Measurements from ENCODE around the gene HSD17B3. TPM values are rescaled to one million over a fixed set of nuclear protein-coding genes. Genes with fewer than 3 reads are reported as not detected.

The HSD17B3 gene
- total and polyA plus RNA-seq, 11 donors: 0.33 to 2.6 (median 1.0) TPM; not detected in 1

DNA sequence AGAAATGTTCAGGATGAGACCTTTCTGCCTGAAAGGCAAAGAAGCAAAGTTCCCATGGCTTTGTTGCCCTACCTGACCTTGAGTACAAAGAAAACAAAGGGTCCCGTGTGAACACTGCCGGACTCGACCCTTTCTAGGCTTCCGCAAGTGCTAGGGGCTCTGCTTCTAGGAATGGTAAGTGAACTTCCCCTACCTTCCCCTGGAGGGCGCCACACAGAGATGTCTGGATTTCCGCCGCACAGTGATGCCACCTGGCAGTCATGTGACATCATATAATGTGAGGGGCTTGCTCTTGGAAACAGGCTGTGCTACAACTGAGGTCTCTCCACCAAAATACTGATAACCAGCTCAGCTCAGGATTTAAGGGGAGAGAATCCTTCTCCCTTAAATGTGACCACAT is 56.6 kb downstream of the HSD17B3 start:
- 83 to 89% (median 86%) methylated on average over 7 of the region's 7 CpGs for WGBS, 4 donors
- peaks cover 0 to 3% (median 0%) of the 10 kb centered on the region in 9 donors for H3K27me3 ChIP-seq
- H3K4me1 ChIP-seq: no peaks in the 10 kb centered on the region
- H3K27ac ChIP-seq: no peak overlapping the region
- intact Hi-C loops (cut with DNase I): no loop called here
- no peaks in the 10 kb centered on the region for H3K36me3 ChIP-seq
- no peak for ATAC-seq
- H3K9me3 ChIP-seq: no peaks in the 10 kb centered on the region
- no peak for DNase-seq
- H3K4me3 ChIP-seq: no peak overlapping the region
- TF ChIP-seq POLR2A (IDR thresholded peaks at IDR 0.05): no peak
- TF ChIP-seq, protein P1, sequence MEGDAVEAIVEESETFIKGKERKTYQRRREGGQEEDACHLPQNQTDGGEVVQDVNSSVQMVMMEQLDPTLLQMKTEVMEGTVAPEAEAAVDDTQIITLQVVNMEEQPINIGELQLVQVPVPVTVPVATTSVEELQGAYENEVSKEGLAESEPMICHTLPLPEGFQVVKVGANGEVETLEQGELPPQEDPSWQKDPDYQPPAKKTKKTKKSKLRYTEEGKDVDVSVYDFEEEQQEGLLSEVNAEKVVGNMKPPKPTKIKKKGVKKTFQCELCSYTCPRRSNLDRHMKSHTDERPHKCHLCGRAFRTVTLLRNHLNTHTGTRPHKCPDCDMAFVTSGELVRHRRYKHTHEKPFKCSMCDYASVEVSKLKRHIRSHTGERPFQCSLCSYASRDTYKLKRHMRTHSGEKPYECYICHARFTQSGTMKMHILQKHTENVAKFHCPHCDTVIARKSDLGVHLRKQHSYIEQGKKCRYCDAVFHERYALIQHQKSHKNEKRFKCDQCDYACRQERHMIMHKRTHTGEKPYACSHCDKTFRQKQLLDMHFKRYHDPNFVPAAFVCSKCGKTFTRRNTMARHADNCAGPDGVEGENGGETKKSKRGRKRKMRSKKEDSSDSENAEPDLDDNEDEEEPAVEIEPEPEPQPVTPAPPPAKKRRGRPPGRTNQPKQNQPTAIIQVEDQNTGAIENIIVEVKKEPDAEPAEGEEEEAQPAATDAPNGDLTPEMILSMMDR (IDR thresholded peaks at IDR 0.05): peak in 1 of 12 donors; percentile 6

DNA sequence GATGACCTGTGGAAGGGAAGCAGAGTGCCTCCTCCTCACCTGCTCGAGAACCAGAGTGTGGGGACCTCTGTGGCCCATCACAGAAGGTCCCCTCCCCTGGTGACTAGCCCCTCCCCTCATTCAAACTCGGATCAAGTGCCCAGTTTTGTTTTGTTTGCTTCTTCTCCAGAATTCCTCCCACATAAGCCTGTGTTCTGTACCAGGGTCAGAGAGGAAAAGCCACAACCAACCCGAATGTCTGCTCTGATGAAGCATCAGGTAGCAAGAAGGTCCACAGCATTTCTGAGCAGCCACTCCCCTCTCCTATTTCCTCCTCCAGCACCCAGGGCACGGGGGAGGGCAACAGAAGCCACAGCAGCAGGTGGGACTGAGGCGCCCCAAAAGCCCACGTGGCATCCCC is 58.2 kb downstream of the HSD17B3 start:
- WGBS, 4 donors: 69 to 74% (median 74%) methylated on average over 6 of the region's 6 CpGs
- no peak for DNase-seq
- intact Hi-C loops (cut with DNase I): no loop called here
- Histone ChIP-seq H3K4me1 (no peaks in the 10 kb centered on the region), H3K36me3 (no peaks in the 10 kb centered on the region), H3K9me3 (no peaks in the 10 kb centered on the region), H3K27ac (no peak overlapping the region), H3K4me3 (no peak overlapping the region), H3K27me3 (peaks cover 0 to 3% (median 0%) of the 10 kb centered on the region in 9 donors)
- ATAC-seq: no peak
- TF ChIP-seq POLR2A (IDR thresholded peaks at IDR 0.05): no peak
- TF ChIP-seq, protein P1 (IDR thresholded peaks at IDR 0.05): no peak

DNA sequence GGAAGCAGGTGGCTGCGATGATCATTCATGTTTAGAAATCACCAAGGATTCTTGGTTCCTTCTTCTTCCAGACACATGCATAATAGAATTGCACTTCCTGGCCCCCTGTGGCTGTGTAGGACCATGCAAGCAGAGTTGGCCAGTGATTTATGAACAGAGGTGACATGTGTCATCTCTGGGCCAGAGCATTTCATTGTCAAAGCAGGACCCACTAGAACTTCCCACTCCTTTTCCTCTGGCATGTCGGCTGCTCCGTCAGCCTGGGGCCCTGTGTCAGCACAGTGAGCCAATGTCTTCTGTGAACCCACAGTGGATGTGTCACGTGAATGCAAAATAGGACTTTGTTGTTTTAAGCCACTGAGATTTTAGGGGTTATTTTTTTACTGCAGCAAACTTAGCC is 59.2 kb downstream of the HSD17B3 start:
- peaks cover 0 to 3% (median 0%) of the 10 kb centered on the region in 9 donors for H3K27me3 ChIP-seq
- 63 to 67% (median 64%) methylated on average over 4 of the region's 4 CpGs for WGBS, 4 donors
- no peak overlapping the region for H3K4me3 ChIP-seq
- no peaks in the 10 kb centered on the region for H3K4me1 ChIP-seq
- no peaks in the 10 kb centered on the region for H3K36me3 ChIP-seq
- intact Hi-C loops (cut with DNase I): no loop called here
- H3K9me3 ChIP-seq: no peaks in the 10 kb centered on the region
- DNase-seq (no peak), ATAC-seq (no peak)
- H3K27ac ChIP-seq: no peak overlapping the region
- TF ChIP-seq, protein P1 (IDR thresholded peaks at IDR 0.05): no peak
- no peak for TF ChIP-seq POLR2A (IDR thresholded peaks at IDR 0.05)

GRCh38 chr9:96241391-96241809 is 60.6 kb downstream of the HSD17B3 start:
- Histone ChIP-seq H3K27me3 (peaks cover 0 to 3% (median 0%) of the 10 kb centered on the region in 9 donors), H3K4me1 (peaks cover 0 to 11% (median 0%) of the 10 kb centered on the region in 12 donors), H3K4me3 (no peak overlapping the region), H3K9me3 (no peaks in the 10 kb centered on the region), H3K27ac (no peak overlapping the region), H3K36me3 (no peaks in the 10 kb centered on the region)
- TF ChIP-seq POLR2A (IDR thresholded peaks at IDR 0.05): no peak
- TF ChIP-seq, protein P1 (IDR thresholded peaks at IDR 0.05): no peak
- no peak for ATAC-seq
- intact Hi-C loops (cut with DNase I): no loop called here
- DNase-seq: no peak
- 81 to 86% (median 83%) methylated on average over 3 of the region's 3 CpGs for WGBS, 4 donors

All from heart left ventricle (tissue), 16 donors.